ENCODE measurements around the gene SOCS4.
"Not testable (repeated sequence)": the region's sequence is repeated elsewhere in the genome, so short reads cannot be mapped to it uniquely, and the experiment has no call there.

SOCS4 gene

GRCh38 chr14:55052269-55052930 is 25.4 kb downstream of the SOCS4 start:
- H3K4me3 ChIP-seq (ENCODE audit: low read depth in 1 of 2, low read length in 2 of 2) = peak overlapping the region; percentile 79 to 99
- H3K4me1 ChIP-seq (ENCODE audit: insufficient read depth, low read length) = peaks cover 23% of the 10 kb centered on the region
- no peaks in the 10 kb centered on the region for H3K36me3 ChIP-seq (ENCODE audit: insufficient read depth, low read length)
- H3K27ac ChIP-seq (ENCODE audit: low read depth, low read length) = peak overlapping the region; percentile 98
- peak overlapping the region; percentile 100 for H3K9ac ChIP-seq (ENCODE audit: low read length)
- no peaks in the 10 kb centered on the region for H3K9me3 ChIP-seq (ENCODE audit: low read length)
- H3K27me3 ChIP-seq (ENCODE audit: control insufficient read depth in 1 of 2, insufficient read depth in 2 of 2, low read length in 2 of 2) = no peaks in the 10 kb centered on the region

- Histone ChIP-seq H3K27ac (ENCODE audit: low read depth, low read length) (peak overlapping the region; percentile 98), H3K36me3 (ENCODE audit: insufficient read depth, low read length) (no peaks in the 10 kb centered on the region), H3K4me3 (ENCODE audit: low read depth in 1 of 2, low read length in 2 of 2) (peak overlapping the region in 1 of 2 donors; percentile 79), H3K27me3 (ENCODE audit: control insufficient read depth in 1 of 2, insufficient read depth in 2 of 2, low read length in 2 of 2) (no peaks in the 10 kb centered on the region), H3K9ac (ENCODE audit: low read length) (no peak overlapping the region), H3K4me1 (ENCODE audit: insufficient read depth, low read length) (peaks cover 23% of the 10 kb centered on the region), H3K9me3 (ENCODE audit: low read length) (no peaks in the 10 kb centered on the region)
These were observed 26.0 kb downstream of the SOCS4 start for GRCh38 chr14:55053018-55053417.

- Histone ChIP-seq H3K9ac (ENCODE audit: low read length) (no peak overlapping the region), H3K9me3 (ENCODE audit: low read length) (no peaks in the 10 kb centered on the region), H3K27ac (ENCODE audit: low read depth, low read length) (no peak overlapping the region), H3K36me3 (ENCODE audit: insufficient read depth, low read length) (no peaks in the 10 kb centered on the region), H3K4me1 (ENCODE audit: insufficient read depth, low read length) (peaks cover 23% of the 10 kb centered on the region), H3K27me3 (ENCODE audit: control insufficient read depth in 1 of 2, insufficient read depth in 2 of 2, low read length in 2 of 2) (no peaks in the 10 kb centered on the region), H3K4me3 (ENCODE audit: low read depth in 1 of 2, low read length in 2 of 2) (no peak overlapping the region)
These were observed 26.5 kb downstream of the SOCS4 start for GRCh38 chr14:55053500-55053899.

GRCh38 chr14:55054098-55054497 is 27.1 kb downstream of the SOCS4 start:
- H3K4me1 ChIP-seq (ENCODE audit: insufficient read depth, low read length) = peaks cover 23% of the 10 kb centered on the region
- no peaks in the 10 kb centered on the region for H3K9me3 ChIP-seq (ENCODE audit: low read length)
- no peaks in the 10 kb centered on the region for H3K27me3 ChIP-seq (ENCODE audit: control insufficient read depth in 1 of 2, insufficient read depth in 2 of 2, low read length in 2 of 2)
- no peak overlapping the region for H3K4me3 ChIP-seq (ENCODE audit: low read depth in 1 of 2, low read length in 2 of 2)
- no peak overlapping the region for H3K27ac ChIP-seq (ENCODE audit: low read depth, low read length)
- no peaks in the 10 kb centered on the region for H3K36me3 ChIP-seq (ENCODE audit: insufficient read depth, low read length)
- no peak overlapping the region for H3K9ac ChIP-seq (ENCODE audit: low read length)

- Histone ChIP-seq H3K9me3 (ENCODE audit: low read length) (no peaks in the 10 kb centered on the region), H3K36me3 (ENCODE audit: insufficient read depth, low read length) (peaks cover 3% of the 10 kb centered on the region), H3K9ac (ENCODE audit: low read length) (no peak overlapping the region), H3K27ac (ENCODE audit: low read depth, low read length) (no peak overlapping the region), H3K4me1 (ENCODE audit: insufficient read depth, low read length) (peaks cover 24% of the 10 kb centered on the region), H3K4me3 (ENCODE audit: low read depth in 1 of 2, low read length in 2 of 2) (no peak overlapping the region), H3K27me3 (ENCODE audit: control insufficient read depth in 1 of 2, insufficient read depth in 2 of 2, low read length in 2 of 2) (no peaks in the 10 kb centered on the region)
These were observed 30.9 kb downstream of the SOCS4 start for GRCh38 chr14:55057919-55058318.

GRCh38 chr14:55059333-55059732 is 32.3 kb downstream of the SOCS4 start:
- Histone ChIP-seq H3K27ac (ENCODE audit: low read depth, low read length) (no peak overlapping the region), H3K9ac (ENCODE audit: low read length) (no peak overlapping the region), H3K4me1 (ENCODE audit: insufficient read depth, low read length) (peaks cover 19% of the 10 kb centered on the region), H3K4me3 (ENCODE audit: low read depth in 1 of 2, low read length in 2 of 2) (no peak overlapping the region), H3K36me3 (ENCODE audit: insufficient read depth, low read length) (peaks cover 3% of the 10 kb centered on the region), H3K9me3 (ENCODE audit: low read length) (no peaks in the 10 kb centered on the region), H3K27me3 (ENCODE audit: control insufficient read depth in 1 of 2, insufficient read depth in 2 of 2, low read length in 2 of 2) (no peaks in the 10 kb centered on the region)

GRCh38 chr14:55062517-55063351 is 35.7 kb downstream of the SOCS4 start:
- no peak overlapping the region for H3K27ac ChIP-seq (ENCODE audit: low read depth, low read length)

GRCh38 chr14:55064896-55065295 is 37.9 kb downstream of the SOCS4 start:
- H3K27me3 ChIP-seq (ENCODE audit: control insufficient read depth in 1 of 2, insufficient read depth in 2 of 2, low read length in 2 of 2); H3K9ac ChIP-seq (ENCODE audit: low read length); H3K9me3 ChIP-seq (ENCODE audit: low read length); H3K4me3 ChIP-seq (ENCODE audit: low read depth in 1 of 2, low read length in 2 of 2); H3K27ac ChIP-seq (ENCODE audit: low read depth, low read length): not testable (repeated sequence)
- Histone ChIP-seq H3K36me3 (ENCODE audit: insufficient read depth, low read length) (peaks cover 14% of the 10 kb centered on the region), H3K4me1 (ENCODE audit: insufficient read depth, low read length) (peaks cover 30% of the 10 kb centered on the region)

More at GRCh38 chr14:55062517-55063351, 35.7 kb downstream of the SOCS4 start:
- H3K9ac ChIP-seq (ENCODE audit: low read length) = no peak overlapping the region
- H3K4me3 ChIP-seq (ENCODE audit: low read depth in 1 of 2, low read length in 2 of 2) = no peak overlapping the region
- no peaks in the 10 kb centered on the region for H3K27me3 ChIP-seq (ENCODE audit: control insufficient read depth in 1 of 2, insufficient read depth in 2 of 2, low read length in 2 of 2)
- H3K9me3 ChIP-seq (ENCODE audit: low read length) = no peaks in the 10 kb centered on the region
- peaks cover 30% of the 10 kb centered on the region for H3K4me1 ChIP-seq (ENCODE audit: insufficient read depth, low read length)
- H3K36me3 ChIP-seq (ENCODE audit: insufficient read depth, low read length) = peaks cover 17% of the 10 kb centered on the region

- no peak overlapping the region for H3K27ac ChIP-seq (ENCODE audit: low read depth, low read length)
- H3K4me1 ChIP-seq (ENCODE audit: insufficient read depth, low read length) = peaks cover 30% of the 10 kb centered on the region
These were observed 38.4 kb downstream of the SOCS4 start for GRCh38 chr14:55065411-55065810.

GRCh38 chr14:55066223-55066622 is 39.2 kb downstream of the SOCS4 start:
- Histone ChIP-seq H3K27ac (ENCODE audit: low read depth, low read length) (no peak overlapping the region), H3K9me3 (ENCODE audit: low read length) (no peaks in the 10 kb centered on the region), H3K27me3 (ENCODE audit: control insufficient read depth in 1 of 2, insufficient read depth in 2 of 2, low read length in 2 of 2) (no peaks in the 10 kb centered on the region), H3K9ac (ENCODE audit: low read length) (no peak overlapping the region), H3K4me1 (ENCODE audit: insufficient read depth, low read length) (peaks cover 33% of the 10 kb centered on the region), H3K4me3 (ENCODE audit: low read depth in 1 of 2, low read length in 2 of 2) (no peak overlapping the region), H3K36me3 (ENCODE audit: insufficient read depth, low read length) (peaks cover 14% of the 10 kb centered on the region)

More at GRCh38 chr14:55065411-55065810, 38.4 kb downstream of the SOCS4 start:
- Histone ChIP-seq H3K9ac (ENCODE audit: low read length) (no peak overlapping the region), H3K27me3 (ENCODE audit: control insufficient read depth in 1 of 2, insufficient read depth in 2 of 2, low read length in 2 of 2) (no peaks in the 10 kb centered on the region), H3K36me3 (ENCODE audit: insufficient read depth, low read length) (peaks cover 14% of the 10 kb centered on the region), H3K9me3 (ENCODE audit: low read length) (no peaks in the 10 kb centered on the region), H3K4me3 (ENCODE audit: low read depth in 1 of 2, low read length in 2 of 2) (no peak overlapping the region)

GRCh38 chr14:55070981-55071411 is 44.0 kb downstream of the SOCS4 start:
- Histone ChIP-seq H3K27me3 (ENCODE audit: control insufficient read depth in 1 of 2, insufficient read depth in 2 of 2, low read length in 2 of 2) (no peaks in the 10 kb centered on the region), H3K4me3 (ENCODE audit: low read depth in 1 of 2, low read length in 2 of 2) (no peak overlapping the region), H3K9ac (ENCODE audit: low read length) (no peak overlapping the region), H3K27ac (ENCODE audit: low read depth, low read length) (no peak overlapping the region), H3K4me1 (ENCODE audit: insufficient read depth, low read length) (peaks cover 27% of the 10 kb centered on the region), H3K36me3 (ENCODE audit: insufficient read depth, low read length) (no peaks in the 10 kb centered on the region), H3K9me3 (ENCODE audit: low read length) (no peaks in the 10 kb centered on the region)
